NCI-H1092 (cell line): ENCODE results near the gene FNDC7.
A peak's percentile ranks its signal among the peaks of the same experiment; 100 is the strongest.
"Not testable (repeated sequence)": the region's sequence is repeated elsewhere in the genome, so short reads cannot be mapped to it uniquely, and the experiment has no call there.

ENCODE experiments used
- DNase-seq: peaks from one replicate; lab custom pipeline; 2025; lab: John Stamatoyannopoulos, UW

The FNDC7 gene

DNA sequence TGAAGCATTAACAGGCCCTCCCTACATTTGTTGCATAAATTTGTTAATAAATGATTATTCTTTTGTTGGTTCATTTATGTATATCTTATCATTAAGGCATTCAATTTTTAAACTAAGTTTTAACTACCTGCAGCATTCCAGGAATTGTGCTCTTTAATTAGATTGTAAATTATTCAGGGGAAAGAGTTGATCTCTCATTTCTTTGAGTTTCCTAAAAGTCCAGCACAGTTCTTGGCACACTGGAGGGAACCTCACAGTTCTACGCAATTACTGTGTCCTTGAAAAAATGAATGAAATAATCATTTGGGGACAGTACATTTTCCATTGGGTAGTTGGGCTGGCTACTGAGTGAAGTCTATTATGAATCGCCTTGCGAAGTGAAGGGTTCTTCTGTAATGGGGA is 33.3 kb downstream of the FNDC7 start:
- no peak for DNase-seq

GRCh38 chr1:108746382-108747170 is 33.9 kb downstream of the FNDC7 start, which contains the start of gene STXBP3:
TSS of gene STXBP3 (plus strand) at chr1:108746674. CDS start at chr1:108746738, 64 bp downstream.
- DNase-seq: peak; percentile 96

GRCh38 chr1:108747171-108747850 is 34.6 kb downstream of the FNDC7 start:
- peak; percentile 8 for DNase-seq

- DNase-seq: no peak
These were observed 35.2 kb downstream of the FNDC7 start for GRCh38 chr1:108747898-108748297.

- no peak for DNase-seq
These were observed 36.4 kb downstream of the FNDC7 start for GRCh38 chr1:108749081-108749480.

- no peak for DNase-seq
These were observed 37.9 kb downstream of the FNDC7 start for GRCh38 chr1:108750476-108751181.

- no peak for DNase-seq
These were observed 40.7 kb downstream of the FNDC7 start for GRCh38 chr1:108753363-108753762.

DNA sequence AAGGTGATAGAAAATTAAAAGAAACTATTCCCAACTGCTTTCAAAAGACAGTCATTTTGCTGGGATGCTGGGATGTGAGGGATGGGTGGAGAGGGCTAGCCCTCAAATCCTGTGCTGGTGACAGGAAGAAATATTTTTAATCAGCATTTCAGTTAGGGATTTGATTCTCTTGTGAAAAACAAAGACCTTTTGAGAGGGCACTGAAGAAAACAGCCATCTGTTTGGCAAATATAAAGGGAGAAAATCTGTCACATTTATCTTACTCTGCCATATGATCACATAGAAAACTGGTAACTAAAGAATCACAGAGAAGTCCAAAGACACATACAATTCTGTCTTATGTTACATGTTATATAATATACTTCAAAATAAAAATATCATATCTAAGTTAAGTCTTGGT is 46.1 kb downstream of the FNDC7 start:
- no peak for DNase-seq

- DNase-seq: no peak
These were observed 54.4 kb downstream of the FNDC7 start for GRCh38 chr1:108767115-108767514.

DNA sequence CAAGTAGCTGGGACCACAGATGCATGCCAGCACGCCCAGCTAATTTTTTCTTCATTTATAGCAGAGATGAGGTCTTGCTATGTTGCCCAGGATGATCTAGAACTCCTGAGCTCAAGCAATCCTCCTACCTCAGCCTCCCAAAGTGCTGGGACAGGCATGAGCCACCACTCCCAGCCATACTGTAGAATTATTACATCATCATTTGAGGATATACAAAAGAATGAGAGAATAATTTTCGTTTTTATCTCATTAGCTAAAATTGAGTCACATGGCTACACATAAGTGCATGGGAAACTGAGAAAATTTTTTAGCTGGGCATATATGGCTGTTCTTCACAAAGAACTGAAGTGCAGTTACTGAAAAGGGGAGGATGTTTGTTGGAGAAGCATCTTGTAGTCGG is 55.0 kb downstream of the FNDC7 start:
- no peak for DNase-seq

DNA sequence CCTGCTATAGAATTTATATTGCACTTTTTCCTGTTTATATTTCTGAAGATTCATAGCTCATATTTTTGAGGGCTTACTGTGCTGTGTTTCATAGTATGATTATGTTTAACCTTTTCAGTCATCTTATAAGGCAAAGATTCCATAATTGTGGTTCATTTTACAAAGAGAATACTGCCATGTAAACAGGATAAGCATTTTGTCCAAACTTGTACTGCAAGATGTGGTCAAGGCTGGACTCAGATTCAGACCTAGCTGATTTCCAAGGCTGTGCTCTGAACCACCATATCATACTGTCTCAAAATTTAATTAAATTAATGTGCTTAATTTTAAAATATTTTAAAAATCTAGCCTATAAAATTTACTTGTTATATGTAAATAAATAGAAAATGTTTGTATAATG is 65.1 kb downstream of the FNDC7 start:
- DNase-seq: no peak

GRCh38 chr1:108779455-108779854 is 66.7 kb downstream of the FNDC7 start:
- DNase-seq: no peak

DNA sequence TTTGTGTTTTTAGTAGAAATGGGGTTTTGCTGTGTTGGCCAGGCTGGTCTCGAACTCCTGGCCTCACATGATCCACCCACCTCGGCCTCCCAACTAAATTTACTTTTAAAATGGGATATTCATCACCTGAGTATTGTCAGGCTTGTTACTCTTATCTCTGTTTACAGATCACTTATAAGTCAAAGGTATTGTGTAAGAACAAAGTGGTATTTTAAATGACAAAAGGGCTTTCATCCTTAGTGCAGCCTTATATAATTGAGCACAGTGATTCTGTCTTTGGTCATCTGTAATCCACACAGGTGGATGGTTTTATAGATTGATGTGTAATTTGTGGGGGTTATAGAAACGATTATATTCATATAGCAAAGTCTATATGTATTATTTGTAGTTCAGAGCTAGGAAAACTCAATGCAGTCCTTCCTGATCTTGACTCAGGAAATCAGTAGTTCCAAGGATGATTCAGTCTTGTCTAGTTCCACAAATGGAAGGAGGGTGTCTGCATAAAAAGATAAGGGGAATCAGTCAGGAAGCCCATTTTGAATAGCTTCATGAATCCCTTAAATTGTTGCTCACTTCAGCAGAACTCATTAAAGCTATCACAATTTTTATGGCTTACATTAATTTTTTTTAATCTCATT is 68.3 kb downstream of the FNDC7 start:
- DNase-seq: no peak

GRCh38 chr1:108781575-108781944 is 68.9 kb downstream of the FNDC7 start:
- not testable (repeated sequence) for DNase-seq

- no peak for DNase-seq
These were observed 72.6 kb downstream of the FNDC7 start for GRCh38 chr1:108785264-108785663.

DNA sequence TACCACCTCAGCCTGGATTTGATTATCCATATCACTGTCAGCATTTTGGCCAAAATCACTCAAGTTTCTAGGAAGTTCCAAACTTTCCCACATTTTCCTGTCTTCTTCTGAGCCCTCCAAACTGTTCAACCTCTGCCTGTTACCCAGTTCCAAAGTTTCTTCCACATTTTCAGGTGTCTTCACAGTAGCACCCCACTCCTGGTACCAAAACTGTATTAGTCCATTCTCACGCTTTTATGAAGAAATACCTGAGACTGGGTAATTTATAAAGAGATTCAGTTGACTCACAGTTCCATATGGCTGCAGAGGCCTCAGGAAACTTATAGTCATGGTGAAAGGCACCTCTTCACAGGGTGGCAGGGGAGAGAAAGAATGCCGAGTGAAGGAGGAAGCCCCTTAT is 73.2 kb downstream of the FNDC7 start:
- DNase-seq: no peak

DNA sequence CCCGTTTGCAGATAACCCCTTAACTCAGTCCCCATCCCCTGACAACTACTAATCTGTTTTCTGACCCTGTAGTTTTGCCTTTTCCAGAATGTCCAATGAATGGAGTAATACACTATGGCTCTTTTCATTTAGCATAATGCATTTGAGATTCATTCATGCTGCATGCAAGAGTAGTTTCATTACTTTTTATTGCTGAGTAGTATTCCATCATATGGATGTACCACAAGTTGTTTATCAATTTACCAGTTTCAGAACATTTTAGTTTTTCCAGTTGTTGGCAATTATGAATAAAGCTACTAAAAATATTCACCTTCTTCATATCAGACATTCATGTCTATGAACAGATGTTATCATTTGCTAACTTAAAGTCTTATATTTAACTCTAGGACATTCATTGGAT is 79.1 kb downstream of the FNDC7 start:
- DNase-seq: no peak
